HG02885 (cell line): ENCODE data around the gene CENPO.
"Not testable (repeated sequence)": the region's sequence is repeated elsewhere in the genome, so short reads cannot be mapped to it uniquely, and the experiment has no call there.

Experiments
- ATAC-seq: cut with Tn5 transposase; IDR thresholded peaks from one replicate; pipeline ENCODE4 v1.9.1; 2021; ENCODE audit warnings: mild to moderate bottlenecking; ENCODE audit not compliant: unreplicated experiment, poor library complexity

Gene CENPO

DNA sequence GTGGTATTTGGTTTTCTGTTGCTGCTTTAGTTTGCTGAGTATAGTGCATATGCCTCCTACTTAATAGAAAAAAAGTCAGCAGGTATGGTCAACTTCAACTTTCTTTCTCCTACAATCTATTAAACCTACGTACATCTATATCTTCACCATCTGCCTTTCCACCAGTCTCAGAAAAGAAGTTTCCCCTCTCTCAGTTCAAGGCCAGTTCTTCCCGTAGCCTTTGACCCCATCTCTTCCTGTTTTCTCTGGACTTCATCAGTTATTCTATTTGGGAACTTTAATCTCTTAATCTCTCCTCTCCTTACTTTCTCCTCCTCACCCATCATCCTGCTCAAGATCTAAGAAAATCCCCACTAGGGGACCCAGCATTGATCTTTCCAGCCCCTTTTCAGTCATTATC is 5.7 kb upstream of the CENPO start:
- no peak for ATAC-seq

DNA sequence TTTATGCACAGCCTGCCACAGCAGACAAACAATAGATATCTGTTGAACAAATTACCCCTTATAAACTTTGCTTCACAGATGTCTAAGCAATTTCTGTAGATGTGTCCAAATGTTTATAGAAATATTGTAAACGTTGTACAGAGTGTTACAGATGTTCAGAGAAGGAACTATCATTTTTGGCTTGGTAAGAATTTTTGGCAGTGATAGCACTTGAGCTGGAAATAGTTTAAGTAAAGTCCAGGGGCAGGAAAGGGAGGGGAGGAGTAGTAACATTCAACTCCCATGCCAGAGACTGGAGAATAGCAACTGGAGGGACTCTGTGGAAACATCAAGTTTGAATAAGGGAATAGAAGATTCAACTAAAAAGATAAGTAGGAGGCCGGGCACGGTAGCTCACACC is 4.4 kb upstream of the CENPO start:
- ATAC-seq, result no peak

DNA sequence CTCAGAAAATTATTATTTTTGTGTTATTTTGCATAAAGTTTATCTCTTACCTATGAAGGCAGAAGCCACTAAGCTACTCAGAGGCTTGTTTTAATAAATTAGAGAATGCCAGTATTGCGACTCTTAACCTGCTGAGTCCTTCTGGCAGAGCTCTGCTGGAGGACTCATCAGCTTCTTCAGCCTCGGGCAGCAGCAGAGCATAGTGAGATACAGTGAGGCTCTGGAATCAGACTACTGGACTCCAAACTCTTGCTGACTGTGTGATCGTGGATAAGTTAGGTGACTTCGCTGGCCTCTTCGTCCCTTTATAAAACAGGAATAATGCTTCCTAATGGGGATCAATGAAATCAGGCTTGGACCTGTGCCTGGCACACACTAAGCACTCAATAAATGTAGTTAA is 1.8 kb upstream of the CENPO start:
- no peak for ATAC-seq

DNA sequence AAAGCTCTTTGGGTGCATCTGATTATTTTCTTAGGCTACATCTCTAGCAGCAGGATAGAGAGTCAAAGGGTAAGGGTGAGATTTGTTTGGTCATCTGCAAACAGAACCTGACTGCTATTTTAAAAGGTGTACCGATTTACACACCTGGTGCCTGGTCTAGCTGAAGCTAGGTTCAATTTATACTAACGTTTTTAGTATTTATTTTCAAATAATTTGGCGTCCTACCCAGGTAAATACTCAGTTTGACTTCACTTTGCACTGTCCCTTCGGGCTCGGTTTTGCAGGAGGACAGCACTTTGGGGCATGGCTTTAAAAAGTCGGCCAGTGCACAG is 717 bp upstream of the CENPO start:
- ATAC-seq, result no peak

DNA sequence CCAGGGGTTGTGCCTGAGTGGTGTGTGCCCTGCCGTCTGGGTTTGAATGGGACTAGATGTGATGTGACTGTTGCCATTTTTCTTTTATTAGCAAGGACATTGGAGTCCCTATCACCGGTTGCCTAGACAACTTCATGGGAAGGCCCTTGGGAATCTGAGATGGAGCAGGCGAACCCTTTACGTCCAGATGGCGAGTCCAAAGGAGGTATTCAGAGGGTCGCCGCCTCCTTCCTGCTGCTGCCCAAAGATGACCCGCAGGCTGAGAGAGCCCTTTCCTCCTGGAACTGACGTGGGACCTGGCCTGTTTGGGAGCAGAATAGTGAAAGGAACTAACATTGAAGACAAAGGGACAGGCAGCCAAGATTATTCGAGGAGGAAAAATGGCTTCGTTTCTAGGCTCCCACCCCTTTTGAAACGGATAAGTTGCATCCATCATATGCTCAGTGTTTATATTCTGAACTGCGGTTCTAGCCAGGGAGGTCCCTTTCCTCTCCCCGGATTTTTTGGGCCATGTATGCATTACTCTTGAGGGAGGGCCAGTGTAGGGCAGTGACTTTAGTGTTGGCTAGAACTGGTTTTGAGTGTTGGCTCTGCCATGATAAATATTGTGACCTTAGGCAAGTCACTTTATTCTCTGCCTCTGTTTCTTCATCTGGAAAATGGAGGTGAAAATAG is 673 bp downstream of the CENPO start:
- no peak for ATAC-seq

DNA sequence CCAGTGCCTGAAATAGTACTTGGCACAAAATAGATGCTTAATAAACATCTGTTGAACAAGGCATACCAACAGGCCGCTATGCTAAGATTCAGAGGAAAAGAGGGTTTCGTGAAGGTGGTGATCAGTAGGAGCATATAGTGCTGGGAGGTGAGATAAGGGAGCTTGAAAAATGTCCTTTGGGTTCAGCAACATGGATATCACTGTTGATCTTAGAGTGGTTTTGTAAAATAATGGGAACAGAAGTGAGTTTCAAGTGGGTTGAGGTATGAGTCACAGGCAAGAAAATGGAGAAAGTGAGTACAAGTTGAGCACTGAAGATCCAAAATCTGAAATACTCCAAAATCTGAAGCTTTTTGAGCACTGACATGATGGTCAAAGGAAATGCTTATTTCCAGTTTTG is 4.4 kb downstream of the CENPO start:
- ATAC-seq, result no peak

DNA sequence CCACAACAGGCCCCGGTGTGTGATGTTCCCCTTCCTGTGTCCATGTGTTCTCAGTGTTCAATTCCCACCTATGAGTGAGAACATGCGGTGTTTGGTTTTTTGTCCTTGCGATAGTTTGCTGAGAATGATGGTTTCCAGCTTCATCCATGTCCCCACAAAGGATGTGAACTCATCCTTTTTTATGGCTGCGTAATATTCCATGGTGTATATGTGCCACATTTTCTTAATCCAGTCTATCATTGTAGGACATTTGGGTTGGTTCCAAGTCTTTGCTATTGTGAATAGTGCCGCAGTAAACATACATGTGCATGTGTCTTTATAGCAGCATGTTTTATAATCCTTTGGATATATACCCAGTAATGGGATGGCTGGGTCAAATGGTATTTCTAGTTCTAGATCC is 7.3 kb downstream of the CENPO start:
- ATAC-seq, result not testable (repeated sequence)

DNA sequence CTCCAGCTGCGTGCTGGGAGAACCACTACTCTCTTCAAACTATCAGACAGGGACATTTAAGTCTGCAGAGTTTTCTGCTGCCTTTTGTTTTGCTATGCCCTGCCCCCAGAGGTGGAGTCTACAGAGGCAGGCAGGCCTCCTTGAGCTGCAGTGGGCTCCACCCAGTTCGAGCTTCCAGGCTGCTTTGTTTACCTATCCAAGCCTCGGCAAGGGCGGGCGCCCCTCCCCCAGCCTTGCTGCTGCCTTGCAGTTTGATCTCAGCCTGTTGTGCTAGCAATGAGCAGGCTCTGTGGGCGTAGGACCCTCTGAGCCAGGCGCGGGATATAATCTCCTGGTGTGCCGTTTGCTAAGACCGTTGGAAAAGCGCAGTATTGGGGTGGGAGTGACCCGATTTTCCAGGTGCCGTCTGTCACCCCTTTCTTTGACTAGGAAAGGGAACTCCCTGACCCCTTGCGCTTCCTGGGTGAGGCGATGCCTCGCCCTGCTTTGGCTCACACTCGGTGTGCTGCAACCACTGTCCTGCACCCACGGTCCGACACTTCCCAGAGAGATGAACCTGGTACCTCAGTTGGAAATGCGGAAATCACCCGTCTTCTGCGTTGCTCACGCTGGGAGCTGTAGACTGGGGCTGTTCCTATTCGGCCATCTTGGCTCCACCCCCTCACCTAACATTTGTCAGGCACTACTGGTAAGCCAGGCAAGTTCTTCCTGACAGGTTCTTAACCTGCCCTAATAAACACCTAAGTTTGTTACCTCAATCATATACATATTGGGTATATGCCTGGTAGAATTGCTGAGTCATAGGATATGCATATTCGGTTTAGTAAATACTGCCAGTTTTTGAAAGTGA is 12.8 kb downstream of the CENPO start:
- ATAC-seq, result not testable (repeated sequence)

DNA sequence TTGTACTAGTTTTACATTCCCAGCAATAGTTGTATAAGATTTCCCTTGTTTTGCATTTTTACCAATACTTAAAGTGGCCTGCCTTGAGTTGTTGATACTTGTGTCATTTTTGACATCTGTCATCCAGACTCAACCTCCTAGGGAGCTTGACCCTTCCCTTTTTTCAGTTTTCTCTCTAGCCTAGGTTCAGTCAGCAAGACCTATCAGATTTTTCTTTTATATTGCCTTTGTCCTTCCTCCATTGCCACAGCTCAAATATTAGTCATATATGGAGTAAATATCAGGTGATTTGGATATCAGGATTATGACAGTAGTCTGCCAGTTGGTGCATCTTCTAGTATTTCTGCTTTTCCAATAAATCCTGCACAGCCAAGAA is 13.4 kb downstream of the CENPO start:
- ATAC-seq, result no peak

DNA sequence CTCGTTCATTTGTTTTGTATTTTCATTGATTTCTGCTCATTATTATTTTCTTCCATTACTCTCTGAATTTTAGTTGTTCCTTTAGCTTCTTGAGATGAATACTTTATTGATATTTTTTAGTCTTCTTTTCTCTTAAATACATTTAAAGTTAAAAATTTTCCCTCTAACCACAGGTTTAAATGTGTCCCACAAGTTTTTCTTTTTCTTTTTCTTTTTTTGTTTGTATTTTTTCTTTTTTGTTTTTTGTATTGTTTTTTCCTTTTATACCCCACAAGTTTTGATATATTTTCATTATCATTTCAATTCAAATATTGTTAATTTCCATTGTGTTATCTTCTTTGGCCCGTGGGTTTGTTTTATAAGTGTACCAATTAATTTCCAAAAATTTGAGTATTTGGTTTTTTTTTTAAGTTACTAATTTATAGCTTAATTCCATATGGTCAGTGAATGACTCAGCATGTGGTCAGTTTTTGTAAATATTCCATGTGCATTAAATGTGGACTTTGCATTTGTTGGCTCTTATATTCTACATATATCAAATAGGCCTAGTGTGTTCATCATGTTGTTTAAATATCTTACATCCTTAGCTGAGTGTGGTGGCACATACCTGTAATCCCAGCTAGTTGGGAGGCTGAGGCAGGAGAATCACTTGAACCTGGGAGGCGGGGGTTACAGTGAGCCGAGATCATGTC is 16.2 kb downstream of the CENPO start:
- no peak for ATAC-seq

DNA sequence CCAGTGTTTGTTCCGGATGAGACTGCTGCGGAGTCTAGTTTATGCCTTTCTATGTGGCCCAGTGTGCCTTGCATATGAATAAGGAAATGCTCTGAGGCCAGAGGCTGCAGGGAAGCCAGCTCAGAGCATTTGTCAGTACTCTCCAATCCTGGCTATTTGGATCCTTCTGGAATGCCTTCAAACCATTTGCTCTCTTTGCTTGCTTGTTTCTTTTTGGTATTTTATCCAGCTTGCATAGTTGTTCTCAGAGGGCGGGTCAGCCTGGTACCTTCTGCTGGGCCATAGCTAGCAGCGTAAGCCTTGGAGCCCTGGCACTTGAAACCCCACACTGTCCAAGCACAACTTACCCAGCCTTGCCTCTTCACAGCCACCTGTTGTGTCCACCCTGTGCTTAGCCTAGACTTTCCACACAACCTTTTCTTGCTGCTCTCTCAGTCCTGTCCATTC is 20.5 kb downstream of the CENPO start:
- ATAC-seq, result no peak

DNA sequence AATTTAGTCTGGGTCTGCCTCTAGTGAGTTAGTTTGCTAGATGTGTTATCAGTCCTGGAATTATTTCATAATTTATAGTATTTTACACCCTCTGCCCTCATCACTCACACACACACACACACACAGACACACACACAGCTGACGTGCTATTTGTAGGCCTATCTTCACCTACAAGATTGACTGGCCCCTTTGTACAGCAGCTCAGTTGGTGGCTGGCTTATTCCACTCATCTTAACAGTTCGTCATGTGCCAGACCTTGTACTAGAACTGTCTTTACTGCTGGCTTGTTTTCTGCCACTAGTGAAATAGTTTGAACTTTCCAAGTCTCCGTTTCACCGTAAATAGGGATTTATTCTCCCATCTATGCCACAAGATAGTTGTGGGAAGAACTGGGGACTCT is 21.3 kb downstream of the CENPO start:
- no peak for ATAC-seq

DNA sequence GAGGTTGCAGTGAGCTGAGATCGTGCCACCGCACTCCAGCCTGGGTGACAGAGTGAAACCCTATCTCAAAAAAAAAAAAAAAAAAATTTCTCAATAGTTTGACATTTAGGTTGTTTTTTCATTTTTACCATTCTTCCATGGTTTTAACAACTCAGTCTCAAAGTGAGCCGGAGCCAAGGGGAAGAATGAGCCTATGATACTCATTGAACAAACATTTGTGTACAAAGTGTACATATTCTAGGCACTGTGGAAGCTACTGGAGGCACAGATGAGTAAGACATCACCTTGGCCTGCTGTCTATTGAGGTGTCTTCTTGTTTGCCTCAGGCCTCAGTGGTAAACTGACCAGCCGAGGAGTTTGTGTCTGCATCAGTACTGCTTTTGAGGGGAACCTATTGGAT is 21.9 kb downstream of the CENPO start:
- ATAC-seq, result no peak

DNA sequence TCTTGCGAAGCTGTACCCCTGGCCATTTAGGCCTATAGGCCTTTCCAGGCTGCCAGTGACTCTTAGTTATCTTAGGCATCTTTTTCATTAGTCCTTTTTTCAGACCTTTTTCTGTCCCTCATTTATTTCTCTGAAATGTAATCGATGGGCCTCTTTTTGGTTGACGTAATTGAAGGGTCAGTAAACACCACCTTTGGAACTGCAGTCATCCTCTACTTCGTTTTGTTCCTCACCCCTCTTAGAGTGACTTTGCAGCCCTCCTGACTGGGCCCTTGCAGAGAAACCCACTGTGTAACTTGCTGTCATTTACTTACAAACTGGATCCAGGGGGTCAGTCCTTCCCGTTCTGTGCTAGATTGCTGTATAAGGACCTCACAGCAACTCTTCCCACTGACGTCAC is 23.2 kb downstream of the CENPO start:
- ATAC-seq, result no peak

DNA sequence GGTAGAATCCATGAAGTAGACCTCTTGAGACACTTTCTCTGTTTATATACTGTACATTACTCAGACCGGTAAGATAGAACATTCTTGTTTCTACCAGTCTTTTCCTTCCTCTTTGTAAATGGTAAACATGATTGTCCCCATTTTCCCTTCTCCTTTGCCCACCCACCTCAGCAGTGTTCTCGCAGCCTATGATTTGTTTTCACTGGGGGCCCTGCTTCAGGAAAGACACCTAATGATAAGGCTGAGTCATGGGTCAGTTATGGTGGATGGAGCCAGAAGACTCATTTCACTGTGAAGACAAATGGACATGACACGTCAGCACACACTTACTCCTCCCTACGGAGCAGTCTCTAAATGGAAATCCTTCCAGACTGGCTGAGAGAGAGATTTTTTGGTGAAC is 23.7 kb downstream of the CENPO start:
- no peak for ATAC-seq

DNA sequence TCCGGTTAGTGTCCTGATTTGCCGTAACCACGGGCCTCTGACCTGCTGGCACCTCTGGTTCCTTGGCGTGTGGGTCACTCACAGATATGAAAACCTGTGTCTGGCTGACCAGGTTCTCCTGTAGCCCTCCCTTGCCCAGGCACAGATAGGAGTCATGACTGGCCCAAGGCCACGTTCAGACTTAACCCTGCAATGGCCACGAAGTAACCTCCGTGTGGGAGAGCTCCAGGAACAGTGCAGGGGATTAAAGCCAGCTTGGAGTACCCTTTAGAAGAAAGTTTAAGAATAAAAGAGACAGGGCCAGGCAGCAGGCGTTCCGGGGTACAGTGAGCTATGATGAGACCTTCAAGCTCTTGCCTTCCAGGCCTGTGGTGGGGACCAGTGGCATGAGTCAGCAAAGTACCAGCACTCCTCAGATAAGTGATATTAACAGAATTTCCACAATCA is 25.5 kb downstream of the CENPO start:
- ATAC-seq, result no peak

DNA sequence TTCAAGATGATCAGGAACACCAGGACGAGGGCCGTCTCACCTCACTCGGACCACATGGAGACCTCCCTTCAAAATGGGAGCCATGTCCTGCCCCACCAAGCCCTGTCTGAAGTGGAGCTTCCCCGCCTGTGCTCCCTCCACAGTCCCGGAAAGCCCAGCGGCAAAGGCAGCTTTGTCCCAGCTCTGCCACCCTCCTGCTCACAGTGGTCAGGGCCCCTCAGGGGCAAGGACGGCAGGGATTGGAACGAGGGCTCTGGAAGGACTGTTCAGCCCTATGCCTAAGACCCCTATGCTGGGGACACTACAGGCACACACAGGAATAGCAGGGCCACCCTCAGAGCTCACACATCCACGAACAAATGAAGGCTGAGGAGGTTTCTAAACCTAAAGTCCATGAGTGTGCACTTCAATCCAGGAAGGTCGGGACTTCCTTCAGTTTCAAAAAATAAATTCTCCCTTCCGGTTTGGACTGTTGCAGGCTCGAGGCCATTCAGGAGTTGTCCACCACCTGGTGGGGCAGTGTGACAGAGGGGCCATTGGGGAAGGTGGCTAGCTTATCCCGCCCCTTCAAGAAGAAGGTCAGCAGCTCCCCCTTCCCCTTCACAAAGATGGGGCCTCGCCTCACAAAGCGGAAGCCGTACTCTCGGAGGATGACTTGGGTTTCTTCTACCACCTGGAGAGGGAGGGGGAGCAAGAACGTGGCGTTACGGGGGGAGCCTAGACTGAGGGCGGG is 26.4 kb downstream of the CENPO start:
- ATAC-seq, result no peak

DNA sequence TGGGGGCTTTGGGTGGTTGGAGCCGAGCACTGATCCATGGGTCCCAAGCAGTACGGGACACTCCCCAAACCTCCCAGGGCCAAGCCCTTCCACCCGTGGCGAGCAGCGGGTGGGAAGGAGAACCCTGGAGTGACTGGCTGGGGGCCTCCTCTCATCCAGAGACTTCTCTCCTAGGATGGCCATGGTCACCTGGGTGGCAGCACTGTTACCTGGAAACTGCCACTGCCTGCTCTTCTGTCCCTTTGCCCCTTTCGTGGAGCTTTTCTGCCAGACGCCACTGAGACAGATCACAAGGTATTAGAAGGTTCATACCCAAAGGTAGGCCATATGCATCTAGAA is 26.9 kb downstream of the CENPO start:
- ATAC-seq, result no peak

DNA sequence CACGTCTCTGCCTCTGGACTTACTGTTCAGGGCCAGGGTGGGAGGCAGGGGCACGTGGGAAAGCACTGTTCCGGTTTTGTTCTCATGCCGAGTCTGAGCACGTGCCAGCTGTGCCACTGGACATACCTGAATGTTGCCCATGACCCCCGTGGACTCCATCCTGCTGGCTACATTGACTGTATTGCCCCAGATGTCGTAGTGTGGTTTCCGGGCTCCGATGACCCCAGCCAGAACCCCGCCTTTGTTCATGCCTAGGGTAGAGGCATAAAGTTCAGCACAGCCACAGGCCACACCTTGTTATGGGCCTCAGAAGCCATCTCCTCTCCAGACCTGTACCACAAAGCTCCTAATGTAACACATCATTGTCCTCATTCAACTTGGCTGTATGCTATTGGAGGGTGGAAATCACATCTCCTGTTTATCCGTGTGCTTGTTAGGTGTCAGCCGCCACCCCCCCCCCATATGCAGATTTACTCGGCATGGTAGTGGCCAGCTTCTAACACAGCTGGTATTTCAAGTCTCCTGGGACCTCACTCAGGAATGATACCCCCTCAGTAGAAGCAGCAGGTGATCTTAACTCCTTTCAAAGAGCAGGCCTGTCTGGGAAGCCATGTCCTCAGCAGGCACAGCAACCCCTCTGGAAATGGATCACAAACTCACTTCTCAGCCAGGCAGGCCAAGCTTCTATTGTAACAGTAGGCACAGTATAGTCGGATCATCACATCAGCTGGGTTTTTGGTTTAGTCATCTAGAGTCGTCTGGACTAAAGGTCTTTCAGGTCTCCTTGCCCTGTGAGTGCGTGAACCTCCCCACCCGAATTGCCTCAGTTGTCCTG is 27.6 kb downstream of the CENPO start:
- ATAC-seq, result no peak

DNA sequence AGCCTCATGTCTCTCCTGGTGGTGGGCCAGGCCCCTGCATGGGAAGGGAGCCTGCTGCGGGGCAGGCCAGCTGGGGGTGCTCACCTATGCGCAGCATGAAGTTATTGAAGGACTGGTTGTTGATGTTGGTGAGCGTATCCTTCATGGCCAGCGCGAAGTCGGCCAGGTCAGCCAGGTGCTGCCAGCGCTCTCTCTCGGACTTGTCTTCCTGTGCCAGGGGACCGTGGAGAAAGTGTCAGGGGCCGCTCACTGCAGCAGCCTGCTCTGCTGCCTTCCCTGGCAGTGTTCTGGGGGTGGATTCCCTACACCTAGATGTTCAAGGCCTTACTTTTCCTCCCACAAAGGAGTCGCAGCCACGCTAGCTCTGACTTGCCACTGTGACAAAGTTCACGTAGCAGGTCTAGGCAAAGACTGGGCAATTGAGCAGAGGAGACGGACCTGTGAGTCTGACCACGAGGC is 28.2 kb downstream of the CENPO start:
- ATAC-seq, result no peak
